ENCODE results near the gene ANG.
"Not testable (repeated sequence)": the region's sequence is repeated elsewhere in the genome, so short reads cannot be mapped to it uniquely, and the experiment has no call there.

The ANG gene

DNA sequence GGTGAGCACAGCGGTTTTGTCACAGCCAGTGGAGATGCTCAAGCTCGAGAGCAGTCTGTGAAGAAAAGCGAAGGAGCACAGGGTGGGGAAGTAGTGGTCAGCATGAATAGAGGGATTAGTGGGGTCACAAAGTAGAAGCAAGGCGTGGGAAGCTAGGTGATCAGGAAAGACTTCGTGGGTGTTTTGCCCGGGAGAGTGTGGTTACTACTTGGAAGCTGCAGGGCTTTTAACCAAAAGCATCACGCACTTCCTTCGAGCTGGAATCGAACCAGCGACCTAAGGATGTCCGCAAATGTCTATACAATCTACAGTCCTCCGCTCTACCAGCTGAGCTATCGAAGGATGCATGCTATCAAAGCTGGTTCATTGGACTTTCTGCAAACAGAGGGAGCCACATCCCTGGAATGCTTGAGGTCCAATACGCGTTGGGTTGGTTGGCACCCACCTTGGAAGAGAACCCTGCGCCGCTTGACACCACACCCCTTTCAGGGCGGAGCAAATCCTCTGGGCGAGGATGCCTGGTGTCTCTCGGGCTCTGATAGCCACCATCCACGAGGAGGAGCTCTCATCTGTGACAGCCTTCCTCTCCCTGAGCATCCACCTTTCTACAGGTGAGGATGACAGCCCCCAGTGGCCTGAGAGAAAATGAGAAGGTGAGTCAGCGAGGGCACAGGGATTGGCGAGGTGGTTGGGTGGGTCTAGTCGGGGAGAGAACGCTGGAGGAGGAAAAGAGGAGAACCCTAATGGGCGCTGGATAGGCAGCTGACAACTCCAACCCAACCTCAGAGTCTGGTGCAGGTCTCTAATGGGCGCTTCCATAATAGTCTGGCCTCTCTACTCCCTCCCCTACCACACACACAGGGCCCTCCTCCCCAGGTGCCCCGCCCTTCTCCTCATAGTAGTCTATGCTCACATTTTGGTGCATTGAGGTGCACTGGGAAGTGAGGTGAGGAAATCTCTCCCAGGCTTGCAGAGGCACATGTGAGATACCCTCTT lies 31.1 kb upstream of the ANG start:
- H3K27me3 ChIP-seq (ENCODE audit: control insufficient read depth, insufficient read depth, low read length, poor library complexity, severe bottlenecking): peaks cover 85% of the 10 kb centered on the region
- H3K36me3 ChIP-seq (ENCODE audit: control insufficient read depth, insufficient read depth, low read length): no peaks in the 10 kb centered on the region

GRCh38 chr14:20658246-20658645 lies 30.3 kb upstream of the ANG start:
- Histone ChIP-seq H3K4me1 (ENCODE audit: control insufficient read depth, insufficient read depth, low read length) (no peaks in the 10 kb centered on the region), H3K27me3 (ENCODE audit: control insufficient read depth, insufficient read depth, low read length, poor library complexity, severe bottlenecking) (peaks cover 85% of the 10 kb centered on the region), H3K36me3 (ENCODE audit: control insufficient read depth, insufficient read depth, low read length) (no peaks in the 10 kb centered on the region), H3K9me3 (ENCODE audit: control insufficient read depth, low read length) (no peaks in the 10 kb centered on the region), H3K27ac (ENCODE audit: insufficient read depth, low read depth, low read length, poor library complexity, severe bottlenecking) (no peak overlapping the region), H3K4me3 (ENCODE audit: insufficient read depth, low read depth, low read length) (no peak overlapping the region)
- 89 to 93% methylated on average over 3 of the region's 3 CpGs for WGBS, 2 experiments

More for the DNA sequence above, 31.1 kb upstream of the ANG start:
- no peaks in the 10 kb centered on the region for H3K9me3 ChIP-seq (ENCODE audit: control insufficient read depth, low read length)
- no peak overlapping the region for H3K27ac ChIP-seq (ENCODE audit: insufficient read depth, low read depth, low read length, poor library complexity, severe bottlenecking)
- no peak overlapping the region for H3K4me3 ChIP-seq (ENCODE audit: insufficient read depth, low read depth, low read length)
- no peaks in the 10 kb centered on the region for H3K4me1 ChIP-seq (ENCODE audit: control insufficient read depth, insufficient read depth, low read length)
- 22 to 23% methylated on average over 28 of the region's 28 CpGs for WGBS, 2 experiments

GRCh38 chr14:20659336-20659735 lies 29.2 kb upstream of the ANG start:
- H3K27ac ChIP-seq (ENCODE audit: insufficient read depth, low read depth, low read length, poor library complexity, severe bottlenecking): no peak overlapping the region
- no peaks in the 10 kb centered on the region for H3K4me1 ChIP-seq (ENCODE audit: control insufficient read depth, insufficient read depth, low read length)
- H3K4me3 ChIP-seq (ENCODE audit: insufficient read depth, low read depth, low read length): no peak overlapping the region
- H3K9me3 ChIP-seq (ENCODE audit: control insufficient read depth, low read length): no peaks in the 10 kb centered on the region
- H3K27me3 ChIP-seq (ENCODE audit: control insufficient read depth, insufficient read depth, low read length, poor library complexity, severe bottlenecking): peaks cover 85% of the 10 kb centered on the region
- no peaks in the 10 kb centered on the region for H3K36me3 ChIP-seq (ENCODE audit: control insufficient read depth, insufficient read depth, low read length)
- WGBS, 2 experiments: 77 to 83% methylated on average over 6 of the region's 6 CpGs

DNA sequence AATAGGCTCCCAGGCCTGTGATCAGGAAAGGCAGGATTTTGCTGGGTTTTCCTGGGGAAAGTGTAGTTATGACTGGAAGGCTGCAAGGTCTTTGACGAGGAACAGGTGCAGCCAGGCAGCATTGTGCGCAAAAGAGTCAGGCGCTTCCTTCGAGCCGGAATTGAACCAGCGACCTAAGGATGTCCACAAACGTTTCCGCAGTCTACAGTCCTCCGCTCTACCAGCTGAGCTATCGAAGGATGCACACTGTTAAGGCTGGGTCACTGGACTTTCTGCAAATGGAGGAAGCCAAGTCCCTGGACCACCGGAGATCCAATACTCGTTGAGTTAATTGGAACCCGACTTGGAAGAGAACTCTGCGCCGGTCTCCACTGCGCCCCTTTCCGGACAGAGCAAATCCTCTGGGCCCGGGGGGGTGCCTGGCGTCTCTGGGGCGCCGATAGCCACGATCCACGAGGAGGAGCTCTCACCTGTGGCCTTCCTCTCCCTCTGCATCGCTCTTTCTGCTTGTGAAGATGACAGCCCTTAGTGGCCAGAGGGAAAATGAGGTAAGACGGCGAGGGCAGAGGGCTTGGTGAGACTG lies 28.7 kb upstream of the ANG start:
- H3K27me3 ChIP-seq (ENCODE audit: control insufficient read depth, insufficient read depth, low read length, poor library complexity, severe bottlenecking): peaks cover 87% of the 10 kb centered on the region
- no peaks in the 10 kb centered on the region for H3K4me1 ChIP-seq (ENCODE audit: control insufficient read depth, insufficient read depth, low read length)
- no peak overlapping the region for H3K27ac ChIP-seq (ENCODE audit: insufficient read depth, low read depth, low read length, poor library complexity, severe bottlenecking)
- no peaks in the 10 kb centered on the region for H3K9me3 ChIP-seq (ENCODE audit: control insufficient read depth, low read length)
- H3K36me3 ChIP-seq (ENCODE audit: control insufficient read depth, insufficient read depth, low read length): no peaks in the 10 kb centered on the region
- 85% methylated on average over 26 of the region's 26 CpGs for WGBS, 2 experiments
- no peak overlapping the region for H3K4me3 ChIP-seq (ENCODE audit: insufficient read depth, low read depth, low read length)

- Histone ChIP-seq H3K36me3 (ENCODE audit: control insufficient read depth, insufficient read depth, low read length) (no peaks in the 10 kb centered on the region), H3K4me1 (ENCODE audit: control insufficient read depth, insufficient read depth, low read length) (no peaks in the 10 kb centered on the region), H3K27me3 (ENCODE audit: control insufficient read depth, insufficient read depth, low read length, poor library complexity, severe bottlenecking) (peaks cover 75% of the 10 kb centered on the region), H3K27ac (ENCODE audit: insufficient read depth, low read depth, low read length, poor library complexity, severe bottlenecking) (no peak overlapping the region), H3K9me3 (ENCODE audit: control insufficient read depth, low read length) (no peaks in the 10 kb centered on the region), H3K4me3 (ENCODE audit: insufficient read depth, low read depth, low read length) (no peak overlapping the region)
- WGBS, 2 experiments: 81 to 82% methylated on average over 2 of the region's 2 CpGs
Observed at GRCh38 chr14:20661197-20661596, 27.4 kb upstream of the ANG start.

- Histone ChIP-seq H3K4me1 (ENCODE audit: control insufficient read depth, insufficient read depth, low read length) (no peaks in the 10 kb centered on the region), H3K36me3 (ENCODE audit: control insufficient read depth, insufficient read depth, low read length) (no peaks in the 10 kb centered on the region), H3K27me3 (ENCODE audit: control insufficient read depth, insufficient read depth, low read length, poor library complexity, severe bottlenecking) (peaks cover 56% of the 10 kb centered on the region), H3K9me3 (ENCODE audit: control insufficient read depth, low read length) (no peaks in the 10 kb centered on the region), H3K4me3 (ENCODE audit: insufficient read depth, low read depth, low read length) (peak overlapping the region; percentile 46), H3K27ac (ENCODE audit: insufficient read depth, low read depth, low read length, poor library complexity, severe bottlenecking) (no peak overlapping the region)
- 2% methylated on average over 31 of the region's 31 CpGs for WGBS, 2 experiments
Observed at GRCh38 chr14:20662968-20663732, 25.4 kb upstream of the ANG start.

GRCh38 chr14:20666400-20666961 lies 22.1 kb upstream of the ANG start:
- not testable (repeated sequence) for H3K36me3 ChIP-seq (ENCODE audit: control insufficient read depth, insufficient read depth, low read length); H3K27ac ChIP-seq (ENCODE audit: insufficient read depth, low read depth, low read length, poor library complexity, severe bottlenecking); H3K9me3 ChIP-seq (ENCODE audit: control insufficient read depth, low read length); H3K4me3 ChIP-seq (ENCODE audit: insufficient read depth, low read depth, low read length); H3K4me1 ChIP-seq (ENCODE audit: control insufficient read depth, insufficient read depth, low read length)
- peaks cover 36% of the 10 kb centered on the region for H3K27me3 ChIP-seq (ENCODE audit: control insufficient read depth, insufficient read depth, low read length, poor library complexity, severe bottlenecking)
- WGBS, 2 experiments: 91 to 92% methylated on average over 7 of the region's 7 CpGs

DNA sequence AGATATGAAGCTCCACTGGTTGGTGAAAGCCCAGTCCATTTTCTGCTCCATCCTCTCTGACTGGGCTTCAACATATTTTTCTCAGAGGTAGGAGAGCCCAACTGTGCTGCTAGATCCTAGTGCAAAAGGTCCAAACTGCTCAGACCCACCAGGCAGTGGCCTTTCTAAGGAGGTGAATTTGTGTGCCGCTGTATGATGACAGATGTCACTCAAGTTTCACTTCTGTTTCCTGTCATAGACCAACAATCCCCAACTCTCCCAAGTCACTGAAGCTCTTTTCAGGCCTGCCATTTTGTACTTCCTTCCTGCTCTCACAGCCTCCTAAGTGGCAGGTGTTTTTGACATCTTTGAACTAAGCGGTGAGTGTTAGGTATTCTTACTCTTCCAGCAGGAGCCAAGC lies 20.6 kb upstream of the ANG start:
- no peaks in the 10 kb centered on the region for H3K9me3 ChIP-seq (ENCODE audit: control insufficient read depth, low read length)
- no peaks in the 10 kb centered on the region for H3K4me1 ChIP-seq (ENCODE audit: control insufficient read depth, insufficient read depth, low read length)
- no peaks in the 10 kb centered on the region for H3K36me3 ChIP-seq (ENCODE audit: control insufficient read depth, insufficient read depth, low read length)
- 92 to 93% methylated on average over 2 of the region's 2 CpGs for WGBS, 2 experiments
- H3K4me3 ChIP-seq (ENCODE audit: insufficient read depth, low read depth, low read length): no peak overlapping the region
- H3K27me3 ChIP-seq (ENCODE audit: control insufficient read depth, insufficient read depth, low read length, poor library complexity, severe bottlenecking): peaks cover 21% of the 10 kb centered on the region
- no peak overlapping the region for H3K27ac ChIP-seq (ENCODE audit: insufficient read depth, low read depth, low read length, poor library complexity, severe bottlenecking)

DNA sequence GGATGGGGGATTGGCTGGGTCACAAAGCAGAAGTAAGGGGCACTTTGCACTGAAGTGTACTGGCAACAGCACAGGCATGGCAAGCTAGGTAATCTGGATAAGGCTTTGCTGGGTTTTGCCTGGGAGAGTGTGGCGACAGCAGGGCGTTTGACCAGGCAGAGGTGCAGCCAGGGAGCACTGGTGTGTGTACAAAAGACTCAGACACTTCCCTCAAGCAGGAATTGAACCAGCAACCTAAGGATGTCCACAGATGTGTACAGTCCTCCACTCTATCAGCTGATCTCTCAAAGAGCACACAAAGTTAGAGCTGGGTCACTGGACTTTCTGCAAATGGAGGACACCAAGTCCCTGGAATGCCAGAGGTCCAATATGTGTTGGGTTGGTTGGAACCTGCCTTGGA lies 19.6 kb upstream of the ANG start:
- 81 to 85% methylated on average over 2 of the region's 2 CpGs for WGBS, 2 experiments
- Histone ChIP-seq H3K4me1 (ENCODE audit: control insufficient read depth, insufficient read depth, low read length) (no peaks in the 10 kb centered on the region), H3K27ac (ENCODE audit: insufficient read depth, low read depth, low read length, poor library complexity, severe bottlenecking) (no peak overlapping the region), H3K4me3 (ENCODE audit: insufficient read depth, low read depth, low read length) (no peak overlapping the region), H3K9me3 (ENCODE audit: control insufficient read depth, low read length) (no peaks in the 10 kb centered on the region), H3K36me3 (ENCODE audit: control insufficient read depth, insufficient read depth, low read length) (no peaks in the 10 kb centered on the region), H3K27me3 (ENCODE audit: control insufficient read depth, insufficient read depth, low read length, poor library complexity, severe bottlenecking) (peaks cover 11% of the 10 kb centered on the region)

Measured in ectodermal cell (in vitro differentiated cells).